IPS-20b (cell line): ENCODE results near the gene MIPOL1.

ENCODE experiments used
- H3K27ac ChIP-seq: one replicate; pipeline ENCODE4 v1.5.1; 2013; ENCODE audit warnings: low read length
- H3K27me3 ChIP-seq: 2 replicates; pipeline ENCODE4 v1.6.1; 2013; ENCODE audit warnings: mild to moderate bottlenecking, low read length, inconsistent platforms; ENCODE audit not compliant: insufficient read depth
- H3K36me3 ChIP-seq: 2 replicates; pipeline ENCODE4 v1.6.1; 2013; ENCODE audit warnings: low read depth, mild to moderate bottlenecking, inconsistent platforms, low read length, moderate library complexity; ENCODE audit not compliant: insufficient read depth
- H3K4me1 ChIP-seq: 2 replicates; pipeline ENCODE4 v1.6.1; 2013; ENCODE audit warnings: mild to moderate bottlenecking, control low read depth, inconsistent platforms, low read length, moderate library complexity; ENCODE audit not compliant: insufficient read depth
- H3K4me3 ChIP-seq: 2 replicates; pipeline ENCODE4 v1.5.1; 2013; ENCODE audit warnings: mild to moderate bottlenecking, low read length, inconsistent platforms
- H3K9ac ChIP-seq: 2 replicates; pipeline ENCODE4 v1.6.1; 2013; ENCODE audit warnings: low read depth, mild to moderate bottlenecking, inconsistent platforms, low read length, moderate library complexity
- H3K9me3 ChIP-seq: 2 replicates; pipeline ENCODE4 v1.6.1; 2013; ENCODE audit warnings: mild to moderate bottlenecking, low read depth, low read length, inconsistent platforms; ENCODE audit not compliant: insufficient read depth

MIPOL1 gene

DNA sequence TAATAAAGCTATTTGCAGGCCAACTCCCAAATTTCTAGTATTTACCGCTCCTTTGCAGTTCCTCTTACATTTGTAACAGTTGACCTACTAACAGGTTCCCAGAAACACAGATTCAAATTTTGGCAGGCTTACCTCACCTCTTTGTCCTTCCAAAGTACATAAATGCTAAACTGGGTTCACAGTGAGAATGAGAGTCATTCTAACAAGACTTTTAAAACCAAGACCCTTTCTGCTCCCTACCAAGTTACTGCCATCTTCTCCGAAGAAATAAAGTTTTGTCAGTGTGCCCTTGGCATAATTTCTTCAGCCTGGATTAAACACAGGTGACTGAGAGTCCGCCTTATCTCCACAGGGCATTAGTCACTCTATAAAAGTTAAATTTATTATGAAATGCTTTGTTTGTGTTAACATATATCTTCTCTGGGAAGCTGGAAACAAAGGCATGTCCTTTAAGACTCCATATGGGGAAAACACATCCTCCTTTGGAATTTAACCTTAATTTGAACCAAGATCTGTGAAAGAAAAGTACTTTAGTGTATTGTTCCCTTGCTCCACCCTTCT is 369.2 kb downstream of the MIPOL1 start:
- no peaks in the 10 kb centered on the region for H3K27me3 ChIP-seq
- peaks cover 9% of the 10 kb centered on the region; the same call in 1 of the 2 replicates for H3K4me1 ChIP-seq

DNA sequence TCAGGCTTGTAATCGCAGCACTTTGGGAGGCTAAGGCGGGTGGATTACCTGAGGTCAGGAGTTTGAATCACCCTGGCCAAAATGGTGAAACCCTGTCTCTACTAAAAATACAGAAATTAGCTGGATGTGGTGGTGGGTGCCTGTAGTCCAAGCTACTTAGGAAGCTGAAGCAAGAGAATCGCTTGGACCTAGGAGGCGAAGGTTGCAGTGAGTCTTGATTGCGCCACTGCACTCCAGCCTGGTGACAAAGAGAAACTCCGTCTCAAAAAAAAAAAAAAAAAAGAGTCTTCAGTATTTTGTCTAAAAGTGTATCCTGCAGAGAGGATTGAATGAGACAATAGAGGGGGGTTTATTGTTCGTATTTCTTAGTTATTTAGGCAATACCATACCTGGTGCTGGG is 372.0 kb downstream of the MIPOL1 start:
- H3K27ac ChIP-seq = no peak overlapping the region
- peaks cover 9% of the 10 kb centered on the region; the same call in 1 of the 2 replicates for H3K4me1 ChIP-seq
- H3K27me3 ChIP-seq = no peaks in the 10 kb centered on the region
- no peak overlapping the region for H3K9ac ChIP-seq
- no peaks in the 10 kb centered on the region for H3K36me3 ChIP-seq
- no peak overlapping the region for H3K4me3 ChIP-seq
- no peaks in the 10 kb centered on the region for H3K9me3 ChIP-seq

More for the DNA sequence above, 369.2 kb downstream of the MIPOL1 start:
- Histone ChIP-seq H3K4me3 (peak overlapping the region; percentile 16; the same call in 1 of the 2 replicates), H3K36me3 (no peaks in the 10 kb centered on the region), H3K9ac (no peak overlapping the region; the same call in 1 of the 2 replicates), H3K27ac (no peak overlapping the region), H3K9me3 (no peaks in the 10 kb centered on the region)

DNA sequence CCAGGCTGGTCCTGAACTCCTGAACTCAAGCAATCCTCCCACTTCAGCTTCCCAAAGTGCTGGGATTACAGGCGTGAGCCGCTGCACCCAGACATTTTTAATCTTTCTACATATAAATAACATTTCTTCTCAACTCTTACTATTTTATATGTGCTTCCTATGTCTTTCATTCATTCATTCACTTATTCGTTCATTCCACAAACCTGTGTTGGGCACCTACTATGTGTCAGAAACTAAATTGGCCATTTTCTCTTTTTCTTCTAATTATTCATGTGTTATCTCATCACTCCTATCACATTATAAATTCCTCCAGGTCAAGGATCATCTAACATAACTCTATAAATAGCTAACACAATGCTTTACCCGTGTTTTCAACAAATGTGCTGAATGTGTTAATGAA is 373.7 kb downstream of the MIPOL1 start:
- H3K27ac ChIP-seq = no peak overlapping the region
- H3K27me3 ChIP-seq = peaks cover 13% of the 10 kb centered on the region
- no peaks in the 10 kb centered on the region for H3K36me3 ChIP-seq
- H3K4me1 ChIP-seq = peaks cover 8% of the 10 kb centered on the region; the same call in 1 of the 2 replicates
- no peaks in the 10 kb centered on the region for H3K9me3 ChIP-seq
- no peak overlapping the region for H3K4me3 ChIP-seq
- H3K9ac ChIP-seq = no peak overlapping the region

DNA sequence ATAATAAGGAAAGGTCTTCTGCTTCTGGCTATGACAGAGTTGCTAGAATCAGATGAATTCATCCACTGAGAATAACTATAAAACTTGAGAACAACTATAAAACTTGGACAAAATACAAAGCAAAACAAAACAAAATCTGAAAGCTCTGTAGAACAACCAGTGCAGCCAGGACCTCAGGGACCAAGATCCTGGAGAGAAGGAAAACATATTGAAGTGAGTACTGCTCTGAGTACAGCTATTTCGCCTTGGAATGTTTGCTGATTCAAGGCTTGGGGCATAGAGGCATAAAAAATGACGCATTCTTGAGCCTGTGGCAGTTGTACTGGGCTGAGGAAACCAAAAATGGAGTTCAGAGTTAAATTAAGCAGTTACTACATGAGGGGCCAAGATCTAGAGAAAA is 375.6 kb downstream of the MIPOL1 start:
- Histone ChIP-seq H3K36me3 (no peaks in the 10 kb centered on the region), H3K4me3 (no peak overlapping the region), H3K27me3 (peaks cover 33% of the 10 kb centered on the region), H3K27ac (no peak overlapping the region), H3K9me3 (no peaks in the 10 kb centered on the region), H3K9ac (no peak overlapping the region), H3K4me1 (no peaks in the 10 kb centered on the region)

DNA sequence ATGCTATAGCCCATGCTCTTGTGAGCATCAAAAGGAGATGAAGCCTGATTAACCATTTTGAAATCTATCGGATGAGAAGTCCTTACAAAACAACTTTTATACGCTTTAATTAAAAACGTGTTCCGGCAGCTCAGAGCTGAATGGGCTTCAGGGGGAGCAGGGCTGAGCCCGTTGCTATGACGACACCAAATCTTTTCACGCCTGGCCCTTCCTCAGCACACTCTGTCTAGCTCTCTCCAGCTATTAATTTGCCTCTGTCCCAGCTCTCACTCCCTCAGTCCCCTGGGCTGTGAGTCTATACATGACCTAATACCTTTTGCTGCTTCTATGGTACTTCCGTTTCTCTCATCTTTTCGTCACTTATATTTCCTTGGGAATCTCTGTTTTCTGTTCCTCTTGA is 381.5 kb downstream of the MIPOL1 start:
- Histone ChIP-seq H3K36me3 (no peaks in the 10 kb centered on the region), H3K27me3 (peaks cover 92% of the 10 kb centered on the region), H3K9me3 (no peaks in the 10 kb centered on the region), H3K9ac (no peak overlapping the region), H3K27ac (no peak overlapping the region), H3K4me3 (no peak overlapping the region), H3K4me1 (peaks cover 3% of the 10 kb centered on the region)

DNA sequence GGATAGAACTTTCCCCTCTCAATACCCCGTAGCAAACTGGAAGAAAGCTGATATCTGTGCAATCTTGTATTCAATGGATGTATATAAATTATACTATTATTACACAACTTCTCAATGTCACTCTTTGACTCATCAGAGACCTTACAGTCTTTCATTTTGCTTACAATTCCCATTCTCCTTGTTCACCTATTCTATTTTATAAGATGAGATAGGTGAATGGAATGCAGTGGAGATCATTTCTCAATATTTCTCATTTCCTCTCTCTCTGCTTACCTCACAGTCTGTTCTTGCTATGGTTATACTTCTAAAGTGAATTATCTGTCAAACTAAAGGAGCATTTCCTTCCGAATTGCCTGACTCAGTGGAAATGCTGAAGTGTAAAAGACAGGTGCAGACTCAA is 382.4 kb downstream of the MIPOL1 start:
- H3K4me3 ChIP-seq = no peak overlapping the region
- no peaks in the 10 kb centered on the region for H3K9me3 ChIP-seq
- peaks cover 9% of the 10 kb centered on the region for H3K4me1 ChIP-seq
- H3K27ac ChIP-seq = no peak overlapping the region
- H3K27me3 ChIP-seq = peaks cover 100% of the 10 kb centered on the region
- no peak overlapping the region for H3K9ac ChIP-seq
- no peaks in the 10 kb centered on the region for H3K36me3 ChIP-seq

DNA sequence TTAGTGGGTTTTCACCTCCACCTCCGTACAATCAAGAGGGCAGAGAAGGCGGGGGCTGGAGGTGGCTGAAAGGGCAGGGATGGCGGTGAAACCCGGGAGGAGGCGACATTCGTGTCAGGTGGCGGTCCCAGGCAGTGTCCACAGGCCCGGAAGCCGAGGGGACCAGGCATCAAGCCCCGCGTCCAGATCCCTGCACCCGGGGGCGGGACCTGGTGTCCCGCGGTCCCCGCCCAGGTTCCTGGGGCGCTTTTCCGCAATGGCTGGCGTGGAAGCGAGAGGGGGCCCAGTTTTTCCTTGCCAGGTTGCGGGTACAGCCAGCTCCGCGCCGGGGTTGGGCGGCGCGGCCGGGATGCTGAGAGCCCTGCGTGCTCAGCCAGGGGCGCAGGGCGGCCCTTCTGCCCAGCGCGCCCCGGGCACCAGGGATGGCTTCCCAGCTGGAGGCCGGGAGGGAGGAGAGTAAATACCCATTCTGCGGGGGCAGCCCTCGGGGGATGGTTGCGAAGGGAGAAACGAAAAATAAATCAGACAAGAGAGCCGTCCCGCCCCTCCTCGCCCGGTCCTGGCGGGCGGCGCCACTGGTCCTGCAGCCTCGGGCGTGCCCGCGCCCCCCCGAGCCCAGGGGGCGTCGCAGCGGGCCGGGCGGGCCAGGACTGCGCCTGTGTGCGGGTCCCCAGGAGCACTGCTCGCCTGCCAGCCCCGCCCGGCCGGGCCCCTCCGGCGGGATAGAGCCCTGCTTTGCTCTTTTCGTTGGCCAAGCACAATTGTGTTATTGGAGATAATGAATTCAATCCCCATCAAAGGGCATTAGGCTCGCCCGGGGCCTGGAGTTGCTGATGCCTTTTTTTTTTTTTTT is 385.8 kb downstream of the MIPOL1 start:
- Histone ChIP-seq H3K9me3 (no peaks in the 10 kb centered on the region), H3K27ac (no peak overlapping the region), H3K27me3 (peaks cover 100% of the 10 kb centered on the region), H3K4me3 (peak overlapping the region; percentile 32; the same call in 1 of the 2 replicates), H3K9ac (no peak overlapping the region), H3K4me1 (peaks cover 23% of the 10 kb centered on the region), H3K36me3 (no peaks in the 10 kb centered on the region)

DNA sequence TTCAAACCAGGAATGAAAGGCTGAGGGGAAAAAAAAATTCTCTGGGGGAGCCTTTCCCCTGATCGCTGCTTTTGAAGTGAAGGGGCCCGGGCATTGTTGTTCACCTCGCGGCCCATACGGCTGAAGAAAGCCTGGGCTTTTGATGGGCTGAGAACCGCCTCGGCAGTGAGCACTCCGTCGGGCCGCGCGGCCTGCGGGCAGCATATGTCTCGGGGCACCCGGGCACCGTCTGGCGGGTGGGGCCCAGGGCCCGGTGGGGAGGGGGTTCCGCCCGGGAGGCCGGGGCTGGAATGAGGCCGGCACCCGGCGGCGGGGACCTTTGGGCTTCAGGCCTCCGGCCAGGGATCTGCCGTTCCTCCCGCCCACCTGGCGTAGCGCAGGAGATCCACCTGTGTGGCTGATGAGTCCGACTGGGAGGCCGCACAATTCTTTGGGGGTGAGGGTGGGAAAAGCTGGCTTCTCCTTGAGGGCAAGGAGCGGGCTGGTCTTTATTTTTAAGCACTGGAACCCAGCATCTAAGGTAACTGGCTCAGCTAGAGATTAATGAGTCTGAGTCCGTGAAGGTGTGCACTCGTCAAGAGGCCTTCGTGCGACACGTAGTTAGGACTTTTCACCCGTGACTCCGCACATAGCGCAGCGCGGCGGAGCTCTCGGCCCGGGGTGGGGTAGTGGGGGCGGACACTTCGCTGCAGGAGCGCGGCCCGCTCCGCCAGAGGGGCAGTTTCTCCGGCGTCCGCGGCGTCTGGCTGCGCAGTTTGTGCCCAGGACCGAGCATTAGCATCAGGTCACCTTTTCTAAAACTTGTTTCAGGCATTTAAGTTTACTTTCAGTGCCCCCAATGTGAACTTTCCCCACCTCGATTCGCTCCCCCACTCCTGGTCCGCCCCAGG is 386.7 kb downstream of the MIPOL1 start:
- no peak overlapping the region for H3K27ac ChIP-seq
- peaks cover 100% of the 10 kb centered on the region for H3K27me3 ChIP-seq
- no peaks in the 10 kb centered on the region for H3K9me3 ChIP-seq
- peak overlapping the region; percentile 7; the same call in 1 of the 2 replicates for H3K4me3 ChIP-seq
- no peak overlapping the region for H3K9ac ChIP-seq
- H3K36me3 ChIP-seq = no peaks in the 10 kb centered on the region
- peaks cover 23% of the 10 kb centered on the region for H3K4me1 ChIP-seq

DNA sequence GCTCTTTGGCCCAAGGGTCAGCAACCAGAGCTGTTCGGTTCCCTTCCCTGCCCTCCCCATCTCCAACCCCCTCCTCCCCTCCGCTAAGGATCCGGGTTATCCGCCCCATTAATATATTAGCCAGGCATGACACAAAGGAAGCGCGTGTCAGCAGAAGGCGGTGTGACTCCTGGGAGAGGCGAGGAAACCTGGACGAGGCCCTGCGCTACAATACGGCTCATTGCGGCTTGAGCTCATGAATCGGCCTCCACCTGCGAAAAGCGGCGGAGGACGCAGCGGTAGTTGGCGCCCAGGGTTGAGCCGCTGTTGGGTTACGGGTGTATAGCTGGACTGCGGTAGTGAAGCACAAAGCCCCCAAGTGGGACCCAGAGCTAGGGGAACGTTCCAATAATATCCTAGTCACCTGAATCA is 387.4 kb downstream of the MIPOL1 start:
- Histone ChIP-seq H3K27me3 (peaks cover 100% of the 10 kb centered on the region), H3K4me1 (peaks cover 23% of the 10 kb centered on the region), H3K9ac (no peak overlapping the region), H3K36me3 (no peaks in the 10 kb centered on the region), H3K9me3 (no peaks in the 10 kb centered on the region), H3K27ac (no peak overlapping the region), H3K4me3 (peak overlapping the region; percentile 7; the same call in 1 of the 2 replicates)

DNA sequence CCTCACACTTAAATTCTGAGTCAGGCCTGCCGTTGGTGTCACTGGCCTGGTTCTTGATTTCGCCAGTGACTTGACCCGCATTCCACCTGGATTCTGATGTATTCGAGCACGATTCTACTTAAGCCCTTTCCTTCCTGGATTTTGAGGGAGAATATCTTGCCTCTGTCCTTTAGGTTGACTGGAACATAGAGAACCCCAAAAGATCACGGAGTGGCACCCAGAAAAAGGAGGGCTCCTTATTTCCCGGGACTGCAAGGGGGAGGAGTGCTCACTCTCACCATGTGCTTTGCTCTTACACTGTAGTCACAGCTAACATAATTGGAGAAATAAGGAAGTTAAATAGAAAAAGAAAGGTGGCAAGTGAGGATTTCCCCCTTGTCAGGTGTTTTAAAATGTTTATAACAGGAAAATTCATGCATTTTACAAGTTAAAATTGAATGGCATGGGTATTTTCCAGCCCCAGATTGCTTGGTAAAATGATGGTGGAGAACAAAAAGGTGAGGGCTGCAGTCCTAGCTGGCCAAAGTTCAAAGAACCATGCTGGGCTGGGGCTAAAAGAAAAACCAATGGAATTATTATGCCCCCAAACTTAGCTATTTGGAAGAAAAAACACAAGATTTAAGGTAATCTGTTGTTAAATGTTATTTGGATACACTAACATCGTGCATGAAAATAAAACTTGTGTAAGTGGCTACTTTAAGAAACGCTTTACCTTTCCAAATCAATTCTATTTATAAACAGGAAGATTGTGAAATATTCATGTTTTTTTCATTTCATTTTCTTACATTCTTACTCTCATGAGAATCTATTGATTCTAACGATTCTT is 388.4 kb downstream of the MIPOL1 start:
- Histone ChIP-seq H3K27me3 (peaks cover 100% of the 10 kb centered on the region), H3K27ac (no peak overlapping the region), H3K36me3 (no peaks in the 10 kb centered on the region), H3K9ac (no peak overlapping the region), H3K4me1 (peaks cover 23% of the 10 kb centered on the region), H3K4me3 (no peak overlapping the region), H3K9me3 (no peaks in the 10 kb centered on the region)

DNA sequence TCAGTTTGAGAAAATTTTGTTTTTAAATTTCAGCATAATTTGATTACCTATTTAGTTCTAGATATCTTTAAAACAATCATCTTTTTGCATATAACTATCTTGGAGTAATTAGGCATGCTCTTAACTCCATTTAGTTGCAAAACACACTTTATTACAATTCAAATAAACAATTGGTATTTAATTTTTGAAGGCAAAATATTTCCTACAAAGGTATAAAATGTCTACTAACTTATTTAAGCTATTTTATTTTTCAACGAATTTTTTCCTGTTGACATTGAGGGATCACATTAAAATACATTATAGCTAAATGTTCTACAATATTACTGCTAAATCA is 389.0 kb downstream of the MIPOL1 start:
- Histone ChIP-seq H3K36me3 (no peaks in the 10 kb centered on the region), H3K4me1 (peaks cover 23% of the 10 kb centered on the region), H3K9ac (no peak overlapping the region), H3K4me3 (no peak overlapping the region), H3K9me3 (no peaks in the 10 kb centered on the region), H3K27ac (no peak overlapping the region), H3K27me3 (peaks cover 100% of the 10 kb centered on the region)
